Nephron progenitor cell (in vitro differentiated cells): ENCODE measurements around the gene VRK1.

ENCODE experiments used
- DNase-seq: peaks from one replicate; pipeline ENCODE4 v3.0.0; 2021
- H3K27ac Mint-ChIP-seq: 2 replicates; pipeline ENCODE4 v1.8.0; 2021; ENCODE audit warnings: mild to moderate bottlenecking, moderate library complexity, mixed read lengths
- H3K27me3 Mint-ChIP-seq: 2 replicates; pipeline ENCODE4 v1.8.0; 2021; ENCODE audit warnings: mild to moderate bottlenecking, low read depth, mixed read lengths; ENCODE audit not compliant: poor library complexity
- H3K36me3 Mint-ChIP-seq: 2 replicates; pipeline ENCODE4 v1.8.0; 2021; ENCODE audit warnings: low read depth, mixed read lengths
- H3K4me1 Mint-ChIP-seq: 2 replicates; pipeline ENCODE4 v1.8.0; 2021; ENCODE audit warnings: mixed read lengths
- H3K4me3 Mint-ChIP-seq: 2 replicates; pipeline ENCODE4 v1.8.0; 2021; ENCODE audit warnings: mild to moderate bottlenecking, moderate library complexity, mixed read lengths
- H3K9me3 Mint-ChIP-seq: 2 replicates; pipeline ENCODE4 v1.8.0; 2021; ENCODE audit warnings: mild to moderate bottlenecking, moderate library complexity, mixed read lengths
- TF ChIP-seq, protein P1 (sequence below): fragments of 200-600 bp; sonication (generic); IDR thresholded peaks from 2 replicates; pipeline ENCODE4 v1.5.0; 2021; ENCODE audit warnings: antibody characterized with exemption

Gene VRK1

DNA sequence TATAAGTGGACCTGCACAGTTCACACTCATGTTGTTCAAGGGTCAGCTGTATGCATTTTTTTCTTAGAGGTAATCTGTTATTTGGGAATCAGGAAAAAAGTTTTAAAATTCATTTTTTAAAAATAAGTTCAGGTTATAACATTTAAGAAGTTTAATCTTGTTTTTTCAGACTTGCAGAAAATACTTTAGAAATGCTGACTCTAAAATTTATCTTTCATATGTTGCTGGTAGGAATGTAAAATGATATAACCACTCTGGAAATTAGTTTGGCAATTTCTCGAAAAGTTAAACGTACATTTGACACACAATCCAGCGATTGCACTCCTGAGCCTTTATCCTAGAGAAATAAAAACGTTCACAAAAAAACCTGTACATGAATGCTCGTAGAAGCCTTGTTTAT lies 4.7 kb downstream of the VRK1 start:
- H3K9me3 Mint-ChIP-seq: no peaks in the 10 kb centered on the region
- no peak overlapping the region for H3K4me3 Mint-ChIP-seq
- H3K27me3 Mint-ChIP-seq: no peaks in the 10 kb centered on the region
- no peak for DNase-seq
- peaks cover 4% of the 10 kb centered on the region for H3K36me3 Mint-ChIP-seq
- H3K4me1 Mint-ChIP-seq: peaks cover 31% of the 10 kb centered on the region
- TF ChIP-seq, protein P1, sequence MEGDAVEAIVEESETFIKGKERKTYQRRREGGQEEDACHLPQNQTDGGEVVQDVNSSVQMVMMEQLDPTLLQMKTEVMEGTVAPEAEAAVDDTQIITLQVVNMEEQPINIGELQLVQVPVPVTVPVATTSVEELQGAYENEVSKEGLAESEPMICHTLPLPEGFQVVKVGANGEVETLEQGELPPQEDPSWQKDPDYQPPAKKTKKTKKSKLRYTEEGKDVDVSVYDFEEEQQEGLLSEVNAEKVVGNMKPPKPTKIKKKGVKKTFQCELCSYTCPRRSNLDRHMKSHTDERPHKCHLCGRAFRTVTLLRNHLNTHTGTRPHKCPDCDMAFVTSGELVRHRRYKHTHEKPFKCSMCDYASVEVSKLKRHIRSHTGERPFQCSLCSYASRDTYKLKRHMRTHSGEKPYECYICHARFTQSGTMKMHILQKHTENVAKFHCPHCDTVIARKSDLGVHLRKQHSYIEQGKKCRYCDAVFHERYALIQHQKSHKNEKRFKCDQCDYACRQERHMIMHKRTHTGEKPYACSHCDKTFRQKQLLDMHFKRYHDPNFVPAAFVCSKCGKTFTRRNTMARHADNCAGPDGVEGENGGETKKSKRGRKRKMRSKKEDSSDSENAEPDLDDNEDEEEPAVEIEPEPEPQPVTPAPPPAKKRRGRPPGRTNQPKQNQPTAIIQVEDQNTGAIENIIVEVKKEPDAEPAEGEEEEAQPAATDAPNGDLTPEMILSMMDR: no peak
- no peak overlapping the region for H3K27ac Mint-ChIP-seq

DNA sequence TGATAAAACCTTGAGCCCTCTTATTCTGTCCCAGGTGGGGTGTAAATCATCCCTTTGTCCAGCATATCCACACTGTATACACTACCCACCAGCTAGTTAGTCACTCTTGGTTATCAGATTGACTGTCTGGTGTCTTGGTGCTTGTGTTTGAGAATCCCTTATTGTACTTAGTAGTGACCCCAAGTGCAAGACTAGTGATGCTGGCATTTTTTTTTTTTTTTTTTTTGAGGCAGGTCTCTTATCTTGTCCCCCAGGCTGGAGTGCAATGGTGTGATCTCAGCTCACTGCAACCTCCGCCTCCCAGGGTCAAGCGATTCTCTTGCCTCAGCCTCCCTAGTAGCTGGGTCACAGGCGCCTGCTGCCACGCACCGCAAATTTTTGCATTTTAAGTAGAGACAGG lies 5.8 kb downstream of the VRK1 start:
- TF ChIP-seq, protein P1: no peak
- Mint-ChIP-seq H3K4me1 (peaks cover 25% of the 10 kb centered on the region), H3K4me3 (no peak overlapping the region), H3K36me3 (peaks cover 15% of the 10 kb centered on the region), H3K9me3 (no peaks in the 10 kb centered on the region), H3K27ac (no peak overlapping the region), H3K27me3 (no peaks in the 10 kb centered on the region)
- no peak for DNase-seq

DNA sequence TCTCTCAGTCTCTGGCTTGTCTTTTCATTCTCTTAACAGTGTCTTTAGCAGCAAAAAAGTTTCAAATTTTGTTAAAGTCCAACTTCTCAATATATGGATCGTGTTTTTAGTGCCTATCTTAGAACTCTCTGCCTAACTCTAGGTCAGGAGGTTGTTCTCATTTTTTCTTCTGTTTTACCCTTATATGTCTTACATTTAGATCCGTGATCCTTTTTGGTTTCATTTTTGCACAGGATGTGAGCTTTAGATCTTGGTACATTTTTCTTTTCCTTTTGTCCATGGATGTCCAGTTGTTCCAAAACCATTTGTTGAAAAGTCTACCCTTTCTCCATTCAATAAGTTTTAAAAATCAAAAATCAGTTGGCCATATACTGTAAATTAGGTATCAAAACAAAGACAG lies 6.8 kb downstream of the VRK1 start:
- Mint-ChIP-seq H3K27ac (no peak overlapping the region), H3K9me3 (no peaks in the 10 kb centered on the region), H3K27me3 (no peaks in the 10 kb centered on the region), H3K36me3 (peaks cover 21% of the 10 kb centered on the region), H3K4me1 (peaks cover 15% of the 10 kb centered on the region), H3K4me3 (no peak overlapping the region)
- no peak for DNase-seq
- TF ChIP-seq, protein P1: no peak

DNA sequence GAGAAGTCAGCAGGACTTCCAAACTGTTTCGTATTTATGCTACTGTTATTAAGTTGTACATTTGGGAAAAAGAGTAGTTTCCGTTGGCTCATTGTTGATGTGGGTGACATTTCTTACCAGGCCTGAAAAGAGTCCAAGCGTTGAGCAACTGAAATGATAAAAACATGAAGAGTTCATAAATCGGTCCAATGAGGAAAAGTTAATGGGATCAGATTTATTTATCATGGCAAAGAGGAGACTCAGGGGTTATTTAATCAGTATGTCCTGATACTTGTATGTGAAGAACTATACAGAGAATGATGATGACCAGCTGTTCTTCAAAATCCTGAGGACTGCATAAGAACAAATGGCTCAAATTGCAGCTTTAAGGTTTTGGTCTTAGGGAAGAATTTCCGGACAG lies 7.7 kb downstream of the VRK1 start:
- H3K4me1 Mint-ChIP-seq: peaks cover 6% of the 10 kb centered on the region
- peaks cover 24% of the 10 kb centered on the region for H3K36me3 Mint-ChIP-seq
- DNase-seq: no peak
- no peaks in the 10 kb centered on the region for H3K27me3 Mint-ChIP-seq
- TF ChIP-seq, protein P1: no peak
- no peak overlapping the region for H3K27ac Mint-ChIP-seq
- peaks cover 2% of the 10 kb centered on the region for H3K9me3 Mint-ChIP-seq
- no peak overlapping the region for H3K4me3 Mint-ChIP-seq

DNA sequence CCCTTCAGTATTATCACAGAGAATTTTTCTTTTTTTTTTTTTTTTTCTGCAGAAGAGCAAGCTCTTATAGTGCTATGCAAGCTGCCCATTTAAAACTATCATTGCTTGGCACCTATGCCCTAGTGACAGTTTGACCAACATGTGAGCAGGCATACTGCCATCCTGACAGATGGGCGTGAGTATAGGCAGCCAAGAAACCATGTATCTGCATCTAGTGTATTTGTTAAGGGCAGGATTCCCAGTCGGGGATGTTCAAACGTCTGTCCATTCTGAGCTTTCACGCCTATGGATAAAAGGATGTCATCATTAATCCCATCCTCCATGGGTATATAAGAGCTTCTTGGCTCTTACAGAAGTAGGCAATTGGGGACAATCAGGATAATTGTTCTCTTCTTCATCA lies 8.8 kb downstream of the VRK1 start:
- no peaks in the 10 kb centered on the region for H3K27me3 Mint-ChIP-seq
- TF ChIP-seq, protein P1: no peak
- H3K9me3 Mint-ChIP-seq: peaks cover 10% of the 10 kb centered on the region
- H3K36me3 Mint-ChIP-seq: peaks cover 35% of the 10 kb centered on the region
- H3K4me3 Mint-ChIP-seq: no peak overlapping the region
- DNase-seq: no peak
- H3K4me1 Mint-ChIP-seq: no peaks in the 10 kb centered on the region
- H3K27ac Mint-ChIP-seq: no peak overlapping the region

DNA sequence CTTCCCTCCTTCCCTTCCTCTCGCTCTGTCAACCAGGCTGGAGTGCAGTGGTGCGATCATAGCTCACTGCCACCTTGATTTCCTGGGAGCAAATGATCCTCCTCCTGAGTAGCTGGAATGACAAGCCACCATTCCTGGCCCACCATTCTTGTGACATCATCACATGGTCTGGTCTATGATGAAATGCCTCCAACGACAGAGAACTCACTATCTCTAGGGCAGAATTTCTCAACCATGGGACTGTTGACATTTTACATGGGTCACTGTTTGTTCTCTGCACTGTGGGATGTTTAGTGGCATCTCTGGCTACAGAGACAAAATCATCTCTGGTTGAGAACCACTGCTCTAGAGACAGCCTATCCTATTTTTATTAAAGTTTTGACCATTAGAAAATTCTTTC lies 9.7 kb downstream of the VRK1 start:
- peaks cover 42% of the 10 kb centered on the region for H3K36me3 Mint-ChIP-seq

More for the DNA sequence above, 9.7 kb downstream of the VRK1 start:
- no peak for DNase-seq
- Mint-ChIP-seq H3K4me3 (no peak overlapping the region), H3K9me3 (peaks cover 10% of the 10 kb centered on the region), H3K27ac (no peak overlapping the region), H3K4me1 (no peaks in the 10 kb centered on the region), H3K27me3 (no peaks in the 10 kb centered on the region)
- TF ChIP-seq, protein P1: no peak
